ENCODE results near the gene CFAP99.
"Not testable (repeated sequence)": the region's sequence is repeated elsewhere in the genome, so short reads cannot be mapped to it uniquely, and the experiment has no call there.

CFAP99 gene

GRCh38 chr4:2417765-2418649 is 748 bp upstream of the CFAP99 start, which contains the start of gene ZFYVE28:
Gene ZFYVE28 (minus strand): TSS chr4:2418645. CDS start chr4:2418323, 322 bp downstream.
- in situ Hi-C loops (cut with HindIII; ENCODE audit: low pct_unique_long_range_greater_than_20kb, low sequenced_read_pairs), result no loop called here
- TF ChIP-seq JUND (IDR thresholded peaks at IDR 0.05; ENCODE audit: low read depth), result no peak
- peak in 1 of 2 experiments; percentile 33 for DNase-seq (ENCODE audit: low read depth in 1 of 2, low spot score in 1 of 2)

GRCh38 chr4:2419814-2420213 is 1.1 kb downstream of the CFAP99 start:
- DNase-seq (ENCODE audit: low read depth in 1 of 2, low spot score in 1 of 2), result no peak
- TF ChIP-seq JUND (IDR thresholded peaks at IDR 0.05; ENCODE audit: low read depth), result no peak
- in situ Hi-C loops (cut with HindIII; ENCODE audit: low pct_unique_long_range_greater_than_20kb, low sequenced_read_pairs), result no loop called here

GRCh38 chr4:2421928-2422327 is 3.2 kb downstream of the CFAP99 start:
- in situ Hi-C loops (cut with HindIII; ENCODE audit: low pct_unique_long_range_greater_than_20kb, low sequenced_read_pairs), result no loop called here
- no peak for DNase-seq (ENCODE audit: low read depth in 1 of 2, low spot score in 1 of 2)
- no peak for TF ChIP-seq JUND (IDR thresholded peaks at IDR 0.05; ENCODE audit: low read depth)

GRCh38 chr4:2423066-2423465 is 4.3 kb downstream of the CFAP99 start:
- in situ Hi-C loops (cut with HindIII; ENCODE audit: low pct_unique_long_range_greater_than_20kb, low sequenced_read_pairs), result no loop called here
- no peak for TF ChIP-seq JUND (IDR thresholded peaks at IDR 0.05; ENCODE audit: low read depth)
- DNase-seq (ENCODE audit: low read depth in 1 of 2, low spot score in 1 of 2), result no peak

GRCh38 chr4:2423695-2424094 is 4.9 kb downstream of the CFAP99 start:
- TF ChIP-seq JUND (IDR thresholded peaks at IDR 0.05; ENCODE audit: low read depth), result no peak
- no peak for DNase-seq (ENCODE audit: low read depth in 1 of 2, low spot score in 1 of 2)
- in situ Hi-C loops (cut with HindIII; ENCODE audit: low pct_unique_long_range_greater_than_20kb, low sequenced_read_pairs), result no loop called here

GRCh38 chr4:2424581-2424980 is 5.8 kb downstream of the CFAP99 start:
- in situ Hi-C loops (cut with HindIII; ENCODE audit: low pct_unique_long_range_greater_than_20kb, low sequenced_read_pairs), result no loop called here
- no peak for TF ChIP-seq JUND (IDR thresholded peaks at IDR 0.05; ENCODE audit: low read depth)
- no peak for DNase-seq (ENCODE audit: low read depth in 1 of 2, low spot score in 1 of 2)

- no peak for DNase-seq (ENCODE audit: low read depth in 1 of 2, low spot score in 1 of 2)
- in situ Hi-C loops (cut with HindIII; ENCODE audit: low pct_unique_long_range_greater_than_20kb, low sequenced_read_pairs), result no loop called here
- TF ChIP-seq JUND (IDR thresholded peaks at IDR 0.05; ENCODE audit: low read depth), result no peak
Observed at GRCh38 chr4:2425386-2426068, 6.8 kb downstream of the CFAP99 start.

- no peak for TF ChIP-seq JUND (IDR thresholded peaks at IDR 0.05; ENCODE audit: low read depth)
- DNase-seq (ENCODE audit: low read depth in 1 of 2, low spot score in 1 of 2), result no peak
- in situ Hi-C loops (cut with HindIII; ENCODE audit: low pct_unique_long_range_greater_than_20kb, low sequenced_read_pairs), result no loop called here
Observed at GRCh38 chr4:2426069-2426397, 7.3 kb downstream of the CFAP99 start.

- in situ Hi-C loops (cut with HindIII; ENCODE audit: low pct_unique_long_range_greater_than_20kb, low sequenced_read_pairs), result no loop called here
- no peak for TF ChIP-seq JUND (IDR thresholded peaks at IDR 0.05; ENCODE audit: low read depth)
- DNase-seq (ENCODE audit: low read depth in 1 of 2, low spot score in 1 of 2), result no peak
Observed at GRCh38 chr4:2426711-2427275, 8.0 kb downstream of the CFAP99 start.

GRCh38 chr4:2427383-2428334 is 8.9 kb downstream of the CFAP99 start:
- DNase-seq (ENCODE audit: low read depth in 1 of 2, low spot score in 1 of 2), result no peak
- in situ Hi-C loops (cut with HindIII; ENCODE audit: low pct_unique_long_range_greater_than_20kb, low sequenced_read_pairs), result no loop called here
- no peak for TF ChIP-seq JUND (IDR thresholded peaks at IDR 0.05; ENCODE audit: low read depth)

- in situ Hi-C loops (cut with HindIII; ENCODE audit: low pct_unique_long_range_greater_than_20kb, low sequenced_read_pairs), result no loop called here
- no peak for DNase-seq (ENCODE audit: low read depth in 1 of 2, low spot score in 1 of 2)
- no peak for TF ChIP-seq JUND (IDR thresholded peaks at IDR 0.05; ENCODE audit: low read depth)
Observed at GRCh38 chr4:2428496-2429213, 9.9 kb downstream of the CFAP99 start.

- peak in 1 of 2 experiments; percentile 24 for DNase-seq (ENCODE audit: low read depth in 1 of 2, low spot score in 1 of 2)
- in situ Hi-C loops (cut with HindIII; ENCODE audit: low pct_unique_long_range_greater_than_20kb, low sequenced_read_pairs), result not testable (repeated sequence)
Observed at GRCh38 chr4:2429945-2430757, 11.4 kb downstream of the CFAP99 start.

Measured in T47D (cell line).